K562 (cell line): ENCODE data around the gene NLRP6.

Source experiments
- E2F6 ChIP-seq, 2 experiments: IDR thresholded peaks; 2 replicates each; pipeline ENCODE4 v1.6.1; 2011; ENCODE audit warnings: borderline replicate concordance in 1 of 2, control low read depth in 1 of 2, low read depth in 1 of 2, low read length in 1 of 2, mild to moderate bottlenecking in 1 of 2, mixed read lengths in 1 of 2, moderate library complexity in 1 of 2; ENCODE audit not compliant: insufficient read depth in 1 of 2, insufficient read length in 1 of 2, poor library complexity in 1 of 2, severe bottlenecking in 1 of 2; ENCODE audit errors: extremely low read depth in 1 of 2
- ELF4 ChIP-seq: fragments of 450-650 bp; formaldehyde crosslinking; IDR thresholded peaks from 2 replicates; pipeline ENCODE4 v1.4.0; 2022; ENCODE audit warnings: missing genetic modification characterization
- ETV6 ChIP-seq, 3 experiments: fragments of 150-350 bp in 1 of 3; sonication (generic) in 1 of 3; formaldehyde crosslinking in 1 of 3; IDR thresholded peaks; 2 replicates each; pipeline versions ENCODE4 v1.6.1 to v1.8.0; 2014 to 2022; ENCODE audit warnings: borderline replicate concordance in 2 of 3, low read depth in 2 of 3, antibody characterized with exemption in 1 of 3, low read length in 1 of 3, mild to moderate bottlenecking in 1 of 3, missing genetic modification reagents in 1 of 3
- ZNF707 ChIP-seq: fragments of 250-450 bp; sonication (Bioruptor Pico); conservative IDR thresholded peaks from 2 replicates; pipeline ENCODE4 v1.8.0; 2022; ENCODE audit warnings: inconsistent platforms, mild to moderate bottlenecking, moderate library complexity

GRCh38 chr11:306645-307371, 28.6 kb downstream of the NLRP6 start:
- no peak for TF ChIP-seq ETV6 (IDR thresholded peaks at IDR 0.05; ENCODE audit: borderline replicate concordance in 1 of 2, low read depth in 2 of 2, low read length in 1 of 2)
- TF ChIP-seq ETV6 (CRISPR knock-in tag; IDR thresholded peaks at IDR 0.05; ENCODE audit: borderline replicate concordance), result no peak
- TF ChIP-seq E2F6 (IDR thresholded peaks at IDR 0.05; ENCODE audit: borderline replicate concordance in 1 of 2, extremely low read depth in 1 of 2, insufficient read depth in 1 of 2, insufficient read length in 1 of 2, low read depth in 1 of 2, low read length in 1 of 2, poor library complexity in 1 of 2, severe bottlenecking in 1 of 2), result no peak
- TF ChIP-seq ELF4 (CRISPR knock-in tag), result no peak
- no peak for TF ChIP-seq ZNF707
